ENCODE data around the gene MLLT10. TPM values are rescaled to one million over a fixed set of nuclear protein-coding genes. Genes with fewer than 3 reads are reported as not detected.

MLLT10 gene
- total RNA-seq, 1 donor from 2014 or later, result 50.9 TPM

DNA sequence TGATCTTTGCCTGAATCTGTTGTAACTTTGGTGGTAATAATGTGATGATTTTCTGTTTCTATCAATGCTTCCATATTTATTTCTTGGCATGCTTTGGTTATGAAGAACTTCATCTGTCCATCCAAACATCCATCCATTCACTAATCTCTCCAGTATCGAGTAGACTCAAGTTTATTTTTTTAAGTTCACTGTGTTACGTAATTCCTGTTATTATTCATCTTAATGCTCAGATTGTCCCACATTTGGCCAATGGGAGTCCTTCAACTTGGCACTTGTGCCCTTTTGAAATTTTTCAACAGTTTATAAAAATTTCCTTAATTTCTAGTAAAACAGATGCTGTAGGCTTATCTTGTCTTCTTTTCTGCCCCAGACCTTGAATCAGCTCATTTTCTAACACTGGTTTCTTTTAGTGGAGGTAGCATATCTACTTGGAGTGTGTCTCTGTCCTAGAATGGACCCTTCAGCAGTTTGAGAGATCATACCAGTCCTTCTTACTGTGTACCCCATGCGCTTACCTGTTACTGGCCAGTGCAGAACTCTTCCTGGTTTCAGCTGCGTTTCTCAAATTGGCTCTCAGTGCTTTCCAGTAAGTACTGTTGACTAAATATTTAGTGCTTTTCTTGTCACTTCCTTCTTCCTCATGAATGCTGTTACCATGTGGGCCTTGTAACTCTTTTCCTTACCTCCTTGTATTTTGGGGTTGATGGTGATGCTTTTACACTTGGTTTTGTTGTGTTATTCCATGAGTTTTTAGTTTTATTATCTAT is 100.8 kb downstream of the MLLT10 start:
- no peak overlapping the region for H3K4me3 Mint-ChIP-seq (ENCODE audit: unreplicated experiment)
- peaks cover 11% of the 10 kb centered on the region for H3K4me1 Mint-ChIP-seq (ENCODE audit: low read depth, unreplicated experiment)
- no peak overlapping the region for H3K27ac Mint-ChIP-seq (ENCODE audit: unreplicated experiment)
- H3K9me3 Mint-ChIP-seq (ENCODE audit: unreplicated experiment), result peaks cover 2% of the 10 kb centered on the region
- no peak for DNase-seq
- TF ChIP-seq, protein P1, sequence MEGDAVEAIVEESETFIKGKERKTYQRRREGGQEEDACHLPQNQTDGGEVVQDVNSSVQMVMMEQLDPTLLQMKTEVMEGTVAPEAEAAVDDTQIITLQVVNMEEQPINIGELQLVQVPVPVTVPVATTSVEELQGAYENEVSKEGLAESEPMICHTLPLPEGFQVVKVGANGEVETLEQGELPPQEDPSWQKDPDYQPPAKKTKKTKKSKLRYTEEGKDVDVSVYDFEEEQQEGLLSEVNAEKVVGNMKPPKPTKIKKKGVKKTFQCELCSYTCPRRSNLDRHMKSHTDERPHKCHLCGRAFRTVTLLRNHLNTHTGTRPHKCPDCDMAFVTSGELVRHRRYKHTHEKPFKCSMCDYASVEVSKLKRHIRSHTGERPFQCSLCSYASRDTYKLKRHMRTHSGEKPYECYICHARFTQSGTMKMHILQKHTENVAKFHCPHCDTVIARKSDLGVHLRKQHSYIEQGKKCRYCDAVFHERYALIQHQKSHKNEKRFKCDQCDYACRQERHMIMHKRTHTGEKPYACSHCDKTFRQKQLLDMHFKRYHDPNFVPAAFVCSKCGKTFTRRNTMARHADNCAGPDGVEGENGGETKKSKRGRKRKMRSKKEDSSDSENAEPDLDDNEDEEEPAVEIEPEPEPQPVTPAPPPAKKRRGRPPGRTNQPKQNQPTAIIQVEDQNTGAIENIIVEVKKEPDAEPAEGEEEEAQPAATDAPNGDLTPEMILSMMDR (IDR thresholded peaks at IDR 0.05; ENCODE audit: partially characterized antibody, unreplicated experiment), result no peak
- no peaks in the 10 kb centered on the region for H3K36me3 Mint-ChIP-seq (ENCODE audit: unreplicated experiment)
- H3K27me3 Mint-ChIP-seq (ENCODE audit: unreplicated experiment), result no peaks in the 10 kb centered on the region

DNA sequence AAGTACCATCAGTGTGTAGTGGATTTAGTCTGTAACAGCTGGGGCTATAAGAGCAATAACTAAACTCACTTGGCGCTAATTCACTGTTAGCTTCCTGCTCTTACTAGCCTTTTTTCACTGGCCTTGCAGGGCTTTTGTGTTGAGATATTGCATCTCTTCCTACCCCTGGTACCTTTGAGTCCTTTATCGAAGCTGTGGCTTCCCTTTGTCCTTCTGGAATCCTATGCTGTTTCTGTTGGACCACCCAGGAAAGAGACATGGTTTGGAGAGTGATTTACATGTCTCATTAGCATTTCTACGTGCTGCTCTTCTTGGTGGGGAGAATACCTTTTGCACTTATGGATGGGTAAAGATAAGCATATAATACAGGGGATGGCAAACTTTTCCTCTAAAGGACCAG is 103.8 kb downstream of the MLLT10 start:
- no peak for DNase-seq
- TF ChIP-seq, protein P1 (IDR thresholded peaks at IDR 0.05; ENCODE audit: partially characterized antibody, unreplicated experiment), result no peak
- Mint-ChIP-seq H3K36me3 (ENCODE audit: unreplicated experiment) (no peaks in the 10 kb centered on the region), H3K27me3 (ENCODE audit: unreplicated experiment) (no peaks in the 10 kb centered on the region), H3K27ac (ENCODE audit: unreplicated experiment) (no peak overlapping the region), H3K4me1 (ENCODE audit: low read depth, unreplicated experiment) (peaks cover 11% of the 10 kb centered on the region), H3K9me3 (ENCODE audit: unreplicated experiment) (peaks cover 2% of the 10 kb centered on the region), H3K4me3 (ENCODE audit: unreplicated experiment) (no peak overlapping the region)

GRCh38 chr10:21638681-21639080 is 104.6 kb downstream of the MLLT10 start:
- no peak overlapping the region for H3K27ac Mint-ChIP-seq (ENCODE audit: unreplicated experiment)
- H3K9me3 Mint-ChIP-seq (ENCODE audit: unreplicated experiment), result peaks cover 2% of the 10 kb centered on the region

GRCh38 chr10:21648040-21648439 is 114.0 kb downstream of the MLLT10 start:
- peak overlapping the region; percentile 14 for H3K27ac Mint-ChIP-seq (ENCODE audit: unreplicated experiment)
- no peaks in the 10 kb centered on the region for H3K27me3 Mint-ChIP-seq (ENCODE audit: unreplicated experiment)
- peaks cover 4% of the 10 kb centered on the region for H3K4me1 Mint-ChIP-seq (ENCODE audit: low read depth, unreplicated experiment)
- no peak overlapping the region for H3K4me3 Mint-ChIP-seq (ENCODE audit: unreplicated experiment)
- TF ChIP-seq, protein P1 (IDR thresholded peaks at IDR 0.05; ENCODE audit: partially characterized antibody, unreplicated experiment), result no peak
- DNase-seq, result no peak
- no peaks in the 10 kb centered on the region for H3K36me3 Mint-ChIP-seq (ENCODE audit: unreplicated experiment)
- no peaks in the 10 kb centered on the region for H3K9me3 Mint-ChIP-seq (ENCODE audit: unreplicated experiment)

More at GRCh38 chr10:21638681-21639080, 104.6 kb downstream of the MLLT10 start:
- DNase-seq, result no peak
- TF ChIP-seq, protein P1 (IDR thresholded peaks at IDR 0.05; ENCODE audit: partially characterized antibody, unreplicated experiment), result no peak
- Mint-ChIP-seq H3K4me3 (ENCODE audit: unreplicated experiment) (no peak overlapping the region), H3K36me3 (ENCODE audit: unreplicated experiment) (no peaks in the 10 kb centered on the region), H3K4me1 (ENCODE audit: low read depth, unreplicated experiment) (peaks cover 11% of the 10 kb centered on the region), H3K27me3 (ENCODE audit: unreplicated experiment) (no peaks in the 10 kb centered on the region)

DNA sequence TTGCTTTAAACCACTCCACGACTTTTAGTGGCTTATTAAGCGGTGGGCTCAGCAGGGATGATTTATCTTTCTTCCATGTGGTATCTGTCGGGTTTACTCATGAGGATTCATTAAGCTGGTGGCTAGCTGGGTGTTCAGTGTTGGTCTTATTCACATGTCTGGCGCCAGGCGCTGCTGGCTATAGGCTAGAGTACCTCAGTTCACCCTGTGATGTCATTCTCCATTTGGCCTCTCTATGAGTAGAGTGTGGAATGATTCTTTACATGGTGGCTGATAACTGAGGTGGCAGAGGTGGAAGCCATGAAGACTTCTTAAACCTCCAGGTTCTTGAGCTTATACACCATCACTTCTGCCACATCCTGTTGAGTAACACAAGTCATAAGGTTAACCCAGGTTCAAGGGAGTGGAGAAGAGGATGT is 115.4 kb downstream of the MLLT10 start:
- TF ChIP-seq, protein P1 (IDR thresholded peaks at IDR 0.05; ENCODE audit: partially characterized antibody, unreplicated experiment), result no peak
- H3K27me3 Mint-ChIP-seq (ENCODE audit: unreplicated experiment), result no peaks in the 10 kb centered on the region
- no peak for DNase-seq
- H3K4me1 Mint-ChIP-seq (ENCODE audit: low read depth, unreplicated experiment), result peaks cover 4% of the 10 kb centered on the region
- H3K9me3 Mint-ChIP-seq (ENCODE audit: unreplicated experiment), result no peaks in the 10 kb centered on the region
- H3K27ac Mint-ChIP-seq (ENCODE audit: unreplicated experiment), result no peak overlapping the region
- no peaks in the 10 kb centered on the region for H3K36me3 Mint-ChIP-seq (ENCODE audit: unreplicated experiment)
- no peak overlapping the region for H3K4me3 Mint-ChIP-seq (ENCODE audit: unreplicated experiment)
